Gastrocnemius medialis (tissue), 4 donors: ENCODE results near the gene MFSD6.

ENCODE experiments used
- CTCF ChIP-seq, 5 experiments: fragments of 450-650 bp in 3 of 5; fragments of 200-600 bp in 2 of 5; sonication (generic) in 2 of 5; IDR thresholded peaks in 4 of 5; conservative IDR thresholded peaks in 1 of 5; 1 replicate in 4 of 5; 2 replicates in 1 of 5; pipeline ENCODE4 v1.5.1; 2016 to 2019; ENCODE audit warnings: antibody characterized with exemption in 5 of 5, mild to moderate bottlenecking in 3 of 5, moderate library complexity in 3 of 5
- POLR2A ChIP-seq, 2 donors: fragments of 450-650 bp; IDR thresholded peaks; one replicate each; pipeline ENCODE4 v1.6.1; 2017; ENCODE audit warnings: antibody characterized with exemption in 2 of 2, mild to moderate bottlenecking in 2 of 2, moderate library complexity in 2 of 2

- TF ChIP-seq CTCF (IDR thresholded peaks at IDR 0.05 in 4 of 5, conservative IDR thresholded peaks at IDR 0.05 in 1 of 5) (no peak), POLR2A (IDR thresholded peaks at IDR 0.05) (no peak)
These were observed 139.7 kb downstream of the MFSD6 start for GRCh38 chr2:190547886-190548285.
